T-helper 1 cell (primary cell): ENCODE results near the gene SYNJ2BP.

Source experiments
- DNase-seq, 5 donors: peaks; one replicate each; pipeline ENCODE4 v3.0.0-alpha.2; 2012 to 2020

The SYNJ2BP gene

GRCh38 chr14:70391493-70392391, 25.1 kb downstream of the SYNJ2BP start:
- DNase-seq: no peak

GRCh38 chr14:70382536-70382935, 34.4 kb downstream of the SYNJ2BP start:
- DNase-seq: no peak

DNA sequence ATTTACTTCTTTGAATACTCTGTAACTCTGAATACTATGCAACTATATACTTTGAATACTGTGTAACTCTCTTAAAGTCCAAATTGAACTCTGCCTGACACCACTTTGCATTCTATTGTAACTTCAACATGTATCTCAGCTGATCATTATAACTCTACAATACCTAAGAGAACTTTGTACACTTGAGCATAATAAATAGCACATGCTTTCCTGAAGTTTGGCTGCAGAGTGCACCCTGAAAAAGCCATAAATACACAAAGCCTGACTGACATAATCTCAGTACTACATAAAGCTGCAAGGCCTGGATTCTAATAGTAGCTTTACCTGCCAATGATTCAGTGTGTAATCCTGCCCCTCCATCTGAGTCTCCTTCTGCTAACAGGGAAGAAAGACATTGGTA, 36.1 kb downstream of the SYNJ2BP start:
- no peak for DNase-seq

GRCh38 chr14:70378696-70379095, 38.2 kb downstream of the SYNJ2BP start:
- no peak for DNase-seq
